Muscle of leg (tissue), 11 donors: Measurements from ENCODE around the gene PRG2. TPM values are rescaled to one million over a fixed set of nuclear protein-coding genes. Genes with fewer than 3 reads are reported as not detected.

ENCODE experiments used
- DNase-seq: peaks from one replicate; pipeline ENCODE4 v3.0.0; 2013
- H3K27ac ChIP-seq: one replicate; pipeline ENCODE4 v1.5.1; 2013; ENCODE audit warnings: mild to moderate bottlenecking, low read length, control low read depth
- H3K27me3 ChIP-seq: one replicate; pipeline ENCODE4 v1.6.1; 2013; ENCODE audit warnings: low read length; ENCODE audit not compliant: control insufficient read depth, insufficient read depth
- H3K36me3 ChIP-seq: one replicate; pipeline ENCODE4 v1.6.1; 2013; ENCODE audit warnings: low read length; ENCODE audit not compliant: control insufficient read depth, insufficient read depth
- H3K4me1 ChIP-seq: one replicate; pipeline ENCODE4 v1.6.1; 2013; ENCODE audit warnings: low read length; ENCODE audit not compliant: control insufficient read depth, insufficient read depth
- H3K4me3 ChIP-seq: one replicate; pipeline ENCODE4 v1.5.1; 2013; ENCODE audit warnings: low read length, control low read depth
- H3K9me3 ChIP-seq: replicated peaks from 2 replicates; pipeline ENCODE4 v1.6.1; 2013; ENCODE audit warnings: low read depth, low read length; ENCODE audit not compliant: control insufficient read depth
- WGBS: methylation state at CpG from one replicate; pipeline ENCODE4 v1.1.5; 2013; ENCODE audit warnings: missing lambda C conversion rate; ENCODE audit not compliant: insufficient coverage; 5-methylcytosine and 5-hydroxymethylcytosine counted together
- polyA plus RNA-seq, 8 donors: library from polyadenylated mRNA; unstranded; fragments of 120-200 nt; gene quantifications; one replicate each; pipeline versions ENCODE4 v1.2.1 to v1.2.3, GENCODE V29; 2013; ENCODE audit warnings: inconsistent platforms in 1 of 8, low replicate concordance in 1 of 8; ENCODE audit not compliant: insufficient read length in 8 of 8, insufficient read depth in 1 of 8
- total RNA-seq: library from RNA; stranded (reverse); fragments of 120-200 nt; gene quantifications from one replicate; pipeline ENCODE4 v1.2.4, GENCODE V29; 2013

Gene PRG2
- total and polyA plus RNA-seq, 9 donors, result 0.35 to 3.8 (median 1.0) TPM

- H3K27me3 ChIP-seq, result no peaks in the 10 kb centered on the region
- H3K36me3 ChIP-seq, result no peaks in the 10 kb centered on the region
- H3K4me3 ChIP-seq, result no peak overlapping the region
- no peak for DNase-seq
- no peaks in the 10 kb centered on the region for H3K9me3 ChIP-seq
- WGBS, result 72% methylated on average over 5 of the region's 5 CpGs
- H3K4me1 ChIP-seq, result peaks cover 44% of the 10 kb centered on the region
- peak overlapping the region; percentile 85 for H3K27ac ChIP-seq
These were observed 31.1 kb downstream of the PRG2 start for GRCh38 chr11:57359396-57359795.

GRCh38 chr11:57358991-57359390 lies 31.5 kb downstream of the PRG2 start:
- no peaks in the 10 kb centered on the region for H3K36me3 ChIP-seq
- H3K4me3 ChIP-seq, result no peak overlapping the region
- 66% methylated on average over 5 of the region's 9 CpGs for WGBS
- H3K9me3 ChIP-seq, result no peaks in the 10 kb centered on the region
- peaks cover 46% of the 10 kb centered on the region for H3K4me1 ChIP-seq
- DNase-seq, result no peak
- H3K27ac ChIP-seq, result peak overlapping the region; percentile 85
- H3K27me3 ChIP-seq, result no peaks in the 10 kb centered on the region

GRCh38 chr11:57358543-57358961 lies 31.9 kb downstream of the PRG2 start:
- no peak for DNase-seq
- H3K36me3 ChIP-seq, result no peaks in the 10 kb centered on the region
- no peak overlapping the region for H3K4me3 ChIP-seq
- peak overlapping the region; percentile 85 for H3K27ac ChIP-seq
- peaks cover 50% of the 10 kb centered on the region for H3K4me1 ChIP-seq
- H3K9me3 ChIP-seq, result no peaks in the 10 kb centered on the region
- H3K27me3 ChIP-seq, result no peaks in the 10 kb centered on the region
- WGBS, result 100% methylated on average over 1 of the region's 9 CpGs

GRCh38 chr11:57357856-57358255 lies 32.6 kb downstream of the PRG2 start:
- WGBS, result 50% methylated on average over 2 of the region's 6 CpGs
- H3K27ac ChIP-seq, result peak overlapping the region; percentile 85
- H3K27me3 ChIP-seq, result no peaks in the 10 kb centered on the region
- H3K9me3 ChIP-seq, result no peaks in the 10 kb centered on the region
- peak; percentile 75 for DNase-seq
- peaks cover 52% of the 10 kb centered on the region for H3K4me1 ChIP-seq
- H3K36me3 ChIP-seq, result no peaks in the 10 kb centered on the region
- H3K4me3 ChIP-seq, result no peak overlapping the region

- no peak for DNase-seq
- H3K27me3 ChIP-seq, result no peaks in the 10 kb centered on the region
- no peak overlapping the region for H3K4me3 ChIP-seq
- no peaks in the 10 kb centered on the region for H3K36me3 ChIP-seq
- no peaks in the 10 kb centered on the region for H3K9me3 ChIP-seq
- 100% methylated on average over 1 of the region's 3 CpGs for WGBS
- H3K27ac ChIP-seq, result peak overlapping the region; percentile 85
- peaks cover 55% of the 10 kb centered on the region for H3K4me1 ChIP-seq
These were observed 33.1 kb downstream of the PRG2 start for GRCh38 chr11:57357310-57357709.

GRCh38 chr11:57356268-57356667 lies 34.2 kb downstream of the PRG2 start:
- no peaks in the 10 kb centered on the region for H3K9me3 ChIP-seq
- H3K27me3 ChIP-seq, result no peaks in the 10 kb centered on the region
- peak; percentile 63 for DNase-seq
- H3K27ac ChIP-seq, result no peak overlapping the region
- WGBS, result 65% methylated on average over 9 of the region's 9 CpGs
- peaks cover 55% of the 10 kb centered on the region for H3K4me1 ChIP-seq
- H3K4me3 ChIP-seq, result no peak overlapping the region
- H3K36me3 ChIP-seq, result no peaks in the 10 kb centered on the region

- DNase-seq, result no peak
- H3K27ac ChIP-seq, result peak overlapping the region; percentile 35
- no peaks in the 10 kb centered on the region for H3K36me3 ChIP-seq
- WGBS, result 85% methylated on average over 6 of the region's 6 CpGs
- H3K27me3 ChIP-seq, result no peaks in the 10 kb centered on the region
- no peak overlapping the region for H3K4me3 ChIP-seq
- peaks cover 2% of the 10 kb centered on the region for H3K9me3 ChIP-seq
- H3K4me1 ChIP-seq, result peaks cover 43% of the 10 kb centered on the region
These were observed 35.8 kb downstream of the PRG2 start for GRCh38 chr11:57354699-57355098.

- H3K27ac ChIP-seq, result peak overlapping the region; percentile 48
- 59% methylated on average over 4 of the region's 4 CpGs for WGBS
These were observed 36.6 kb downstream of the PRG2 start for GRCh38 chr11:57353852-57354251.

GRCh38 chr11:57353446-57353845 lies 37.0 kb downstream of the PRG2 start:
- Histone ChIP-seq H3K4me3 (no peak overlapping the region), H3K4me1 (peaks cover 34% of the 10 kb centered on the region), H3K9me3 (peaks cover 2% of the 10 kb centered on the region), H3K27ac (no peak overlapping the region), H3K36me3 (no peaks in the 10 kb centered on the region), H3K27me3 (no peaks in the 10 kb centered on the region)
- DNase-seq, result no peak
- no CpG with 5 or more reads among the region's 4 CpGs for WGBS

More at GRCh38 chr11:57353852-57354251, 36.6 kb downstream of the PRG2 start:
- H3K27me3 ChIP-seq, result no peaks in the 10 kb centered on the region
- H3K4me3 ChIP-seq, result no peak overlapping the region
- H3K9me3 ChIP-seq, result peaks cover 2% of the 10 kb centered on the region
- no peaks in the 10 kb centered on the region for H3K36me3 ChIP-seq
- DNase-seq, result no peak
- H3K4me1 ChIP-seq, result peaks cover 38% of the 10 kb centered on the region

- Histone ChIP-seq H3K27ac (no peak overlapping the region), H3K27me3 (no peaks in the 10 kb centered on the region), H3K4me3 (no peak overlapping the region), H3K36me3 (no peaks in the 10 kb centered on the region), H3K9me3 (peaks cover 2% of the 10 kb centered on the region), H3K4me1 (peaks cover 29% of the 10 kb centered on the region)
- no peak for DNase-seq
- no CpG with 5 or more reads among the region's 5 CpGs for WGBS
These were observed 37.4 kb downstream of the PRG2 start for GRCh38 chr11:57353036-57353435.
